ENCODE measurements around the gene INHBB.

- TF ChIP-seq CTCF (IDR thresholded peaks at IDR 0.05) (no peak), POLR2A (IDR thresholded peaks at IDR 0.05) (no peak)
Measured at GRCh38 chr2:120396013-120396860, 50.3 kb downstream of the INHBB start.
